K562 treated with DMSO at 1 percent for 24 hours (cell line): ENCODE data around the gene PDE6B. TPM values are rescaled to one million over a fixed set of nuclear protein-coding genes. Genes with fewer than 3 reads are reported as not detected.

Experiments used
- total RNA-seq: library from RNA; unstranded; fragments of 300-600 nt; gene quantifications from 2 replicates; pipeline ENCODE4 v1.2.3, GENCODE V29; 2022; ENCODE audit warnings: low read depth; ENCODE audit not compliant: insufficient read depth

Gene PDE6B
- total RNA-seq, result 0.22 and 0.37 TPM in 2 replicates

DNA sequence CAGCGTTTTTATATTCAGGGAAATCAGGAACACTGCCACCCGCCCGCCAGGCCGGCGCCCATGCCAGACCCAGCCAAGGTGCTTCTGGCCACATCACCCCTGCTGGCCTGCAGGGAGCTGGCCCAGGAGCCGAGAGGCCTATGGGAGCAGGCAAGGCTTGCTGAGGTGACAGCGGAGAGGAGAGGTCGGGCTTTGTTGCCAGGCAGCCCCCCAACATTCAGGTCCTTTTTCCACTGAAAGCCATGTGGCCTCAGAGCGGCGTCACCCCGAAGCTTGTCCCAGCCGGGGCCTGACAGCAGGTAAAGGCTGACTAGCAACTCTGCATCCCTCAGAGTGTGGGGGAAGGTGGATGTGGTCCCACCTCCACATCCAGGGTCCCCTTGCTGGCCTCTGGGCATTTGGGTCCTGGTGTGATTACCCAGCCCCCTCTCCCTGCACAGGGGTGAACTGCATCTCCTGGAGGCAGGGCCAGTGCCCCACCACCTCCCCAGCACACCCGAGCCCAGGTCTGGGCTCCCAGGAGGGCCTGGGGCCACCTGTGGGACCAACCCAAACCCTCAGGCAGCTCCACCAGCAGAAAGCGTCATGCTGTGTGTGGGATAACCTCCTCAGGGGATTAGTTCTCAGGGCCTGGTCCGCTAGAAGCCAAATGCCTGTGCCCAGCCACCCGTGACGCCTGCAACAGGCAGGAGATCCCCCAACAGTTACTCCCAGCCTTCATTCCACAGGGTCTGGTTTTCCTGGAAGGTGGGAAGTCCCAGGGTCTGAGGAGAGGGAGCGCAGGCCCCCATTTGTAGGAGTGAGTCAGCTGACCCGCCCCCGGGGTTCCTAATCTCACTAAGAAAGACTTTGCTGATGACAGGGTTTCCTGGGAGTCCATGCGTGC lies at the start of gene PDE6B:
TSS of gene PDE6B (plus strand) at position 869 of the 886 bp plus-strand sequence. CDS start 54 bp downstream, outside the sequence.

DNA sequence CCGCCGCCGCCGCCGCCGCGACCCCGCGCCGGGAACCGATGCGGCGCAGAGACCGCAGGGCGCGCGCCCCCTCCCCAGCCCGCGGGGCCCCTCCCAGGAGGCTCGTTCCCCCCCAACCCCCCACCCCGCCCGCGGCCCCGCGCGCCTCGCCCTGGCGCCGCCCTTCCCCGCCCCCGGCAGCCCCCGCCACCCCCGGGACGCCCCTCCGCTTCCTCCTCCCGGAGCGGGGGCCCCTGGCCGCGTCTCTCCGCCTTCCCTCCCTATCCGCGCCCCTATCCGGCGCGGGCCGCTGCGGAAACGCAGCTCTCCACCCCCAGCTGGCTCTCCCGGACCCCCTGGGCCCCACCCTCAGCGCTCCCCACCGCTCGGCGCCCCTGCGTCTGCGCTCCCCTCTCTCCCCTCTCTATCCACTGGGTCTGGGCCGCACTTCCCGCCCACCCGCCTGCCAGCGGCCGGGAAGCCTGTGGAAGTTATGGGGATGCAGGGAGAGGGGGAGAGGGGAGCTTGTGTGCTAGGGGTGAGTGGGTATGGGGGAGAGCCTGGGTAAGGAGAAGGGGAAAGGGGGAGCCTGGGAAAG lies 49.0 kb upstream of the PDE6B start, which contains the start of gene TMEM271:
TSS of gene TMEM271 (minus strand) at position 51 of the 577 bp plus-strand sequence. CDS start 233 bp downstream, outside the sequence.

DNA sequence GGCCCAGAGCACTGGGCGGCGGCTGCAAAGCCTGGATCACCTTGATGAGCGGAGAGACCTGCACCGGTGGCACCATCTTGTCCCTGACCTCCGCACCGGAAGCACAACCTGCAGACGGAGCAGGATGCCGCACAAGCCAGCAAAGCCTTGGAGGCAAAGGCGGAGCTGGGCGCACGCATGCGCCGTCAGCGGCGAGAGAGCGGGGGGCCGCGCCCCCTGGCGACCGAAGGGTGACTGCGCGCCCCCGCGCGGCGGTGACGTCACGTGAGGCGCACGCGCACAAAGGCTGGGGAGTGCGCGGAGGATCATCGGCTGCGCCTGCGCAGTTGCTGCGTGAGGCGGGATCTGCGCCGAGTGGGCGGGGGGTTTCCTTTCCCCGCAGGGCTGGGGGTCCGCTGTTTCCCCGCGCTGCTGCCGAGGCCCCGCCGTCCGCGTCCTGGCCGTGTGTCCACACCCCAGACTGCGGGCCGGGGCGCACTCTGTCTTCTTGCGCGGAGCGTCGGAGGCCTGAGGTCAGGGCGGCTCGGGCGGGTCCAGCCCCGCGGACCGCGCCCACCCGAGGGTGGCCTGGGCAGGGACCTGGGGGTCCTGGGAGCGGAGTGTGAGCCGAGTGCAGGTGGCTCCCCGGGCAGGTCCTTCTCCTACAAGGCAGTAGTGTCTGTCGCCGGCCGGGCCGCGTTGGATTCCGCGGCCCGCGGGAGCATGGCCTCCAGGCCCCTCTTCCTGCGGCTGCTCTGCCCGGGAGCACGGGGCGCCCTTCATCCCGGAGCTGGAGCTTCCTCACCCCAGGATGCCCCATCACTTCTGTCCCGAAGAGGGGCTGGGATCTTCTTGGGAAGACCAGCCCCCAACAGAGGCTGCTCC lies 49.0 kb downstream of the PDE6B start, which contains the start of the genes ATP5ME and MYL5:
TSS of gene ATP5ME (minus strand) at position 105 of the 864 bp plus-strand sequence. CDS start at position 76, 29 bp downstream.
TSS of gene MYL5 (plus strand) at position 371 of the 864 bp plus-strand sequence. CDS start 3,485 bp downstream, outside the sequence.

DNA sequence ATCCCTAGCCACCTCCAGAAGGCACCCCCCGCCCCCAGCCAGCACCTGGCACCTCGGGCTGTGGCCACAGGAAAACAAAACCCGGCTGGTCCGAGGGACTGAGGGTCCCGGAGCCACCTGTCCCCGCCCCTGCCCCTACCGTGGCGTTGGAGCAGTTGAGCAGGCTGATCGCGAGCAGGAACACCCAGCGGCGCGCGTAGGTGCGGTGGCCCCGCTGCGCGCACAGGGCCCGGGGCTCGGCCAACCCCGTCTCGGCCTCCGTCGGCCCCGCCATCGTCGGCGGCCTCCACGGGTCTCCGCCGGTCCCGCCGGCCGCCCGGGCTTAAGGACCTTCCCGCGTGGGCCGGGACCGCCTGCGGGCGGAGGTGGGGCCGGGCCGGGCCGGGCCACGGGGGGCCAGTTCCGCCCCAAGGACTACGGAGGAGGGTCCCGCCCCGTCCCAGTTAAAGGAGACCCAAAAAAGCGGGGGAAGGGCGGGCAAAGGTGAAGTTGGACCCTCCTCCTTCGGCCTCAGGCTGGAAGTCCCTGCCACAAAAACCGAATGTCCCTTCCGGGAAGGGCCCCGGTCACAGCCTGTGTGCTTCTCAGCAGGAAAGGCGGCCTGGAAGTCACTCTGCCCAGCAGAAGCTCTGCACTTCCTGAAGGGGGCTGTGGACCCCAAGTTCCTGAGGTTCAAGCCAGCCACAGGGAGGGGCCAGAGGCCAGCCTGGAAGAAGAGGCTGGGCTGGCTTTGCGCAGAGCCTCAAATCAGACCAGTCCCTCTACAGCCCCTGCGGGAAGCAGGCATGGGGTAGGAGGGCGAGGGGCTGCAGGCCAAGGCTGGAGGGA lies 63.7 kb downstream of the PDE6B start, which contains the start of gene SLC49A3:
TSS of gene SLC49A3 (minus strand) at position 298 of the 828 bp plus-strand sequence. CDS start at position 274, 24 bp downstream.

DNA sequence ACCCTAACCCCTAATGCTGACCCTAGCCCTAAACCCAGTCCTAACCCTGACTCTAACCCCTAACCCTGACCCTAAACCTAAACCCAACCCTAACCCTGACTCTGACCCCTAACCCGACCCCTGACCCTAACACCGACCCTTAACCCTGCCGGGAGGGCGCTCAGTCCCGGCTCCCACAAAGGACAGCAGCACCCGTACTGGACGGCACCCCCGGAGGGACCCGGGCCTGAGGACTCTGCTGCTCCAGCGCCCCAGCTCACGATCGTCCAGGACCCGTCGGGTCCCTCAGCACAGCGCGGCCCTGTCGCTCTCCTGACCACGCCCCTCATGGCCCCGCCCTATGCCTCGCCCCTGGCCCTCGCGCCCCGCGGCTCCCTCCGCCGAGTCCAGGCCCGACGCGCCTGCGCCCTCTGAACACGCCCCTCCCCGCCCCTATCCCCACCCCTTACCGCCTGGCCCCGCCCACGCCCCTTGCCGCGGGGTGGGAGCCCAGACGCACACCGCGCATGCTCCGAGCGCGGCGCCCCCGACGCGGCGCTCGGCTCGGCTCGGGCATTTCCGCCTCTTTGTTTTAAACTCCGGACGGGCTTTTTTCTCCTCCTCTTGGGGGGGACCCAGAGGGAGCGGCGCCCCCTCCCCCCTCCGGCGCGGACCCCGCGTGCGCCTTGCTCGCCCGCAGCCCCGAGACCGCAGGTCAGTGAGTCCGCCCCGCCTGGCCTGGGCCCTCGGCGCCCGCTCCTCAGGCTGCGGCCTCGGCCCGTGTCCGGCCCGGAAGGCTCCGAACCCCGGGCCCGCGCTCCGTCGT lies 80.1 kb downstream of the PDE6B start, which contains the start of gene PCGF3:
TSS of gene PCGF3 (plus strand) at position 555 of the 805 bp plus-strand sequence. CDS start 27,849 bp downstream, outside the sequence.

Other genes starting within 250 kb of the PDE6B start
- 10.8 and 13.1 TPM in 2 replicates for gene ZNF721, start 126.4 kb upstream of the PDE6B start, total RNA-seq
- 22.6 and 28.7 TPM in 2 replicates for gene PIGG, start 126.4 kb upstream of the PDE6B start, total RNA-seq
- gene TMEM271, start 49.3 kb upstream of the PDE6B start, total RNA-seq, result not detected in 2 replicates
- 244 and 290 TPM in 2 replicates for gene ATP5ME, start 48.7 kb downstream of the PDE6B start, total RNA-seq
- gene MYL5, start 49.0 kb downstream of the PDE6B start, total RNA-seq, result 3.6 and 5.9 TPM in 2 replicates
- 0.29 TPM in 1 of 2 replicates, not detected in the other for gene SLC49A3, start 63.6 kb downstream of the PDE6B start, total RNA-seq
- gene PCGF3, start 80.3 kb downstream of the PDE6B start, total RNA-seq, result 44.7 and 46.9 TPM in 2 replicates
- 0.13 TPM in 1 of 2 replicates, not detected in the other for gene CPLX1, start 200.6 kb downstream of the PDE6B start, total RNA-seq